GM23338 (cell line): ENCODE results near the gene NDRG3. TPM values are rescaled to one million over a fixed set of nuclear protein-coding genes. Genes with fewer than 3 reads are reported as not detected.

Experiments
- ATAC-seq: fragments of 200-7000 bp; cut with Tn5 transposase; 3 replicates; pipeline ENCODE4 v1.9.1; 2020
- DNase-seq: peaks from one replicate; pipeline ENCODE4 v3.0.0-alpha.2; 2015; ENCODE audit warnings: low spot score
- H2AFZ ChIP-seq: fragments of 200-600 bp; sonication (generic); 2 replicates; pipeline ENCODE4 v1.8.0; 2016; ENCODE audit warnings: antibody characterized with exemption, mild to moderate bottlenecking, moderate library complexity
- H3F3A ChIP-seq: fragments of 200-600 bp; sonication (generic); replicated peaks from 2 replicates; pipeline ENCODE4 v1.8.0; 2017; ENCODE audit warnings: antibody characterized with exemption, mixed run types, low read depth
- H3K27ac ChIP-seq: fragments of 200-600 bp; sonication (generic); 2 replicates; pipeline ENCODE4 v1.6.1; 2016; ENCODE audit warnings: low read depth
- H3K27me3 ChIP-seq: fragments of 200-600 bp; sonication (generic); 2 replicates; pipeline ENCODE4 v1.8.0; 2016; ENCODE audit warnings: mild to moderate bottlenecking, mixed run types, moderate library complexity; ENCODE audit not compliant: insufficient read depth
- H3K36me3 ChIP-seq: fragments of 200-600 bp; sonication (generic); 2 replicates; pipeline ENCODE4 v1.8.0; 2016; ENCODE audit warnings: mild to moderate bottlenecking; ENCODE audit not compliant: insufficient read depth
- H3K4me1 ChIP-seq: fragments of 200-600 bp; sonication (generic); 2 replicates; pipeline ENCODE4 v1.8.0; 2016; ENCODE audit warnings: mild to moderate bottlenecking, moderate library complexity; ENCODE audit not compliant: insufficient read depth
- H3K4me2 ChIP-seq: fragments of 200-600 bp; sonication (generic); 2 replicates; pipeline ENCODE4 v1.7.1; 2017; ENCODE audit warnings: mixed run types
- H3K4me3 ChIP-seq: fragments of 200-600 bp; sonication (generic); 2 replicates; pipeline ENCODE4 v1.6.1; 2016; ENCODE audit warnings: mixed run types
- H3K79me2 ChIP-seq: fragments of 200-600 bp; sonication (generic); replicated peaks from 2 replicates; pipeline ENCODE4 v1.8.0; 2017; ENCODE audit warnings: mild to moderate bottlenecking; ENCODE audit not compliant: insufficient read depth
- H3K9me2 ChIP-seq: fragments of 200-600 bp; sonication (generic); 2 replicates; pipeline ENCODE4 v1.8.0; 2017; ENCODE audit not compliant: insufficient read depth
- H4K20me1 ChIP-seq: fragments of 200-600 bp; sonication (generic); replicated peaks from 2 replicates; pipeline ENCODE4 v1.8.0; 2017; ENCODE audit warnings: mild to moderate bottlenecking; ENCODE audit not compliant: insufficient read depth
- H3K27ac Mint-ChIP-seq: 2 replicates; pipeline ENCODE4 v1.8.0; 2020; ENCODE audit warnings: inconsistent platforms, mild to moderate bottlenecking, moderate library complexity, mixed read lengths
- H3K27me3 Mint-ChIP-seq: 3 replicates; pipeline ENCODE4 v1.8.0; 2022; ENCODE audit warnings: low read depth, mild to moderate bottlenecking, moderate library complexity, mixed read lengths, inconsistent platforms; ENCODE audit not compliant: insufficient read depth, poor library complexity
- H3K36me3 Mint-ChIP-seq: 3 replicates; pipeline ENCODE4 v1.8.0; 2021; ENCODE audit warnings: low read depth, mild to moderate bottlenecking, inconsistent platforms, moderate library complexity, mixed read lengths
- H3K4me1 Mint-ChIP-seq: 3 replicates; pipeline ENCODE4 v1.8.0; 2020; ENCODE audit warnings: mild to moderate bottlenecking, inconsistent platforms, mixed read lengths
- H3K4me3 Mint-ChIP-seq: 3 replicates; pipeline ENCODE4 v1.8.0; 2021; ENCODE audit warnings: moderate library complexity, mild to moderate bottlenecking, inconsistent platforms, mixed read lengths
- H3K9me3 Mint-ChIP-seq: 3 replicates; pipeline ENCODE4 v1.8.0; 2020; ENCODE audit warnings: moderate library complexity, mild to moderate bottlenecking, inconsistent platforms, mixed read lengths
- CREB1 ChIP-seq: fragments of 250-450 bp; sonication (Bioruptor Pico); IDR thresholded peaks from 2 replicates; pipeline ENCODE4 v1.5.0; 2020; ENCODE audit warnings: low read depth, mild to moderate bottlenecking, moderate library complexity
- EZH2phosphoT487 ChIP-seq: fragments of 200-600 bp; sonication (generic); IDR thresholded peaks from one replicate; pipeline ENCODE4 v1.8.1; 2018; ENCODE audit warnings: antibody characterized with exemption; ENCODE audit not compliant: unreplicated experiment
- POLR2AphosphoS5 ChIP-seq: IDR thresholded peaks from 2 replicates; pipeline ENCODE4 v1.6.1; 2016; ENCODE audit warnings: antibody characterized with exemption, low read depth
- STAT1 ChIP-seq: IDR thresholded peaks from one replicate; pipeline ENCODE4 v1.6.1; 2016; ENCODE audit warnings: antibody characterized with exemption; ENCODE audit not compliant: unreplicated experiment
- ZNF331 ChIP-seq: fragments of 250-450 bp; sonication (Bioruptor Pico); IDR thresholded peaks from 2 replicates; pipeline ENCODE4 v1.5.0; 2020; ENCODE audit warnings: low read depth, mild to moderate bottlenecking, moderate library complexity
- polyA plus RNA-seq: library from polyadenylated mRNA; unstranded; fragments of >200 nt; fragmentation: Nextera tagmentation; extraction: Ambion mirVana; gene quantifications from 2 replicates; pipeline ENCODE4 v1.2.1, GENCODE V29; 2016
- total RNA-seq: library from RNA; depleted of rRNA; stranded (reverse); fragments of >200 nt; shearing (Covaris generic); gene quantifications from 2 replicates; pipeline ENCODE4 v1.2.3, GENCODE V29; 2014
- TF ChIP-seq, protein P1 (sequence below): IDR thresholded peaks from one replicate; pipeline ENCODE4 v1.6.1; 2018; ENCODE audit warnings: antibody characterized with exemption; ENCODE audit not compliant: unreplicated experiment
- TF ChIP-seq, protein P2 (sequence below), 2 experiments: fragments of 200-600 bp in 1 of 2; sonication (generic) in 1 of 2; conservative IDR thresholded peaks; 2 replicates each; pipeline versions ENCODE4 v1.5.1 to v1.6.1; 2016 to 2017; ENCODE audit warnings: antibody characterized with exemption in 2 of 2, low read depth in 2 of 2, mild to moderate bottlenecking in 2 of 2, moderate library complexity in 1 of 2

NDRG3 gene
- total and polyA plus RNA-seq, 2 experiments from 2014 or later, result 18.6 to 24.0 TPM

DNA sequence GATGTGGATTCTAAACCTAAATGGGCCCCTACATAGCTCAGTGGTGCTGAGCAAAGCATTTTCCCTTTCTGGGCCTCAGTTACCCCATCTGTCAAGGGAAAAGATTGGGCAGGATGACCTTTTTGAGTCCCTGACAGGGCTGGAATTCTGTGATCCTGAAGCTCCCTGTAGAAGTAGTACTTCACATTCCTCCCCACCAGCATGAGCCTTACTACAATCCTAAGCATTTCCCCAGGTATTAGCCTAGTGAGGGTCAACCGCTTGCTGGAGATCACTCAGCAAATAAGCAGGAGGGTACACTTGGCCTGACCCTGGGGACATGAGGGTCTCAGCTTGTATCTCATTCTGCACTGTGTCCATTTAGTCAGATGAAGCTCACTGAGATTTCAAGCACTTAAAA lies 13.4 kb downstream of the NDRG3 start (continued):
- TF ChIP-seq, protein P1, sequence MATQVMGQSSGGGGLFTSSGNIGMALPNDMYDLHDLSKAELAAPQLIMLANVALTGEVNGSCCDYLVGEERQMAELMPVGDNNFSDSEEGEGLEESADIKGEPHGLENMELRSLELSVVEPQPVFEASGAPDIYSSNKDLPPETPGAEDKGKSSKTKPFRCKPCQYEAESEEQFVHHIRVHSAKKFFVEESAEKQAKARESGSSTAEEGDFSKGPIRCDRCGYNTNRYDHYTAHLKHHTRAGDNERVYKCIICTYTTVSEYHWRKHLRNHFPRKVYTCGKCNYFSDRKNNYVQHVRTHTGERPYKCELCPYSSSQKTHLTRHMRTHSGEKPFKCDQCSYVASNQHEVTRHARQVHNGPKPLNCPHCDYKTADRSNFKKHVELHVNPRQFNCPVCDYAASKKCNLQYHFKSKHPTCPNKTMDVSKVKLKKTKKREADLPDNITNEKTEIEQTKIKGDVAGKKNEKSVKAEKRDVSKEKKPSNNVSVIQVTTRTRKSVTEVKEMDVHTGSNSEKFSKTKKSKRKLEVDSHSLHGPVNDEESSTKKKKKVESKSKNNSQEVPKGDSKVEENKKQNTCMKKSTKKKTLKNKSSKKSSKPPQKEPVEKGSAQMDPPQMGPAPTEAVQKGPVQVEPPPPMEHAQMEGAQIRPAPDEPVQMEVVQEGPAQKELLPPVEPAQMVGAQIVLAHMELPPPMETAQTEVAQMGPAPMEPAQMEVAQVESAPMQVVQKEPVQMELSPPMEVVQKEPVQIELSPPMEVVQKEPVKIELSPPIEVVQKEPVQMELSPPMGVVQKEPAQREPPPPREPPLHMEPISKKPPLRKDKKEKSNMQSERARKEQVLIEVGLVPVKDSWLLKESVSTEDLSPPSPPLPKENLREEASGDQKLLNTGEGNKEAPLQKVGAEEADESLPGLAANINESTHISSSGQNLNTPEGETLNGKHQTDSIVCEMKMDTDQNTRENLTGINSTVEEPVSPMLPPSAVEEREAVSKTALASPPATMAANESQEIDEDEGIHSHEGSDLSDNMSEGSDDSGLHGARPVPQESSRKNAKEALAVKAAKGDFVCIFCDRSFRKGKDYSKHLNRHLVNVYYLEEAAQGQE, result no peak

DNA sequence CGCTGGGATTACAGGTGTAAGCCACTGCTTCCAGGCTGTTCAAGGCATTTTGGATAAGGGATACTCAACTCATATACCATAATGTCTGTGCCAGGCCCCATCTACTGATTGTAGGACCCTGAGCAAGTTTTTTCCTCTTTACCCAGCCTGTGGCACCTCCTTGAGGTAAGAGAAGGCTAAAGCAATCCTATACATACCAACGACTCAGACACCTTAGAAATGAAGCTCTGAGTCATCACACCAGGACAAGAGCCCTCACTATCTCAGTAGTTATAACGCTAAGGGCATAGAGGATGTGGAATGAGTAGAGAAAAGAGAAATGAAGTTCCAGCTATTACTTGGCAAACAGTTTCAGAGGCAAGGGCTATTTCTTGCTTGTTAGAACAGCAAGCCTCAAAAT lies 16.9 kb downstream of the NDRG3 start:
- Histone ChIP-seq H3K27me3 (no peaks in the 10 kb centered on the region), H3K4me3 (no peak overlapping the region), H3K79me2 (peaks cover 4% of the 10 kb centered on the region; the same call in 1 of the 2 replicates), H4K20me1 (peaks cover 2% of the 10 kb centered on the region; the same call in 1 of the 2 replicates), H2AFZ (no peak overlapping the region), H3K9me2 (no peaks in the 10 kb centered on the region), H3K36me3 (no peaks in the 10 kb centered on the region), H3K4me1 (no peaks in the 10 kb centered on the region), H3K27ac (0 out of 2 replicates have a peak overlapping the region, but pooled peaks have one; percentile 48), H3F3A (0 out of 2 replicates have a peak, but pooled peaks cover 3% of the 10 kb centered on the region), H3K4me2 (no peak overlapping the region)
- H3K9me3 Mint-ChIP-seq, result no peaks in the 10 kb centered on the region
- TF ChIP-seq CREB1 (CRISPR knock-in tag) (no peak), STAT1 (no peak), POLR2AphosphoS5 (no peak)
- TF ChIP-seq, protein P2, sequence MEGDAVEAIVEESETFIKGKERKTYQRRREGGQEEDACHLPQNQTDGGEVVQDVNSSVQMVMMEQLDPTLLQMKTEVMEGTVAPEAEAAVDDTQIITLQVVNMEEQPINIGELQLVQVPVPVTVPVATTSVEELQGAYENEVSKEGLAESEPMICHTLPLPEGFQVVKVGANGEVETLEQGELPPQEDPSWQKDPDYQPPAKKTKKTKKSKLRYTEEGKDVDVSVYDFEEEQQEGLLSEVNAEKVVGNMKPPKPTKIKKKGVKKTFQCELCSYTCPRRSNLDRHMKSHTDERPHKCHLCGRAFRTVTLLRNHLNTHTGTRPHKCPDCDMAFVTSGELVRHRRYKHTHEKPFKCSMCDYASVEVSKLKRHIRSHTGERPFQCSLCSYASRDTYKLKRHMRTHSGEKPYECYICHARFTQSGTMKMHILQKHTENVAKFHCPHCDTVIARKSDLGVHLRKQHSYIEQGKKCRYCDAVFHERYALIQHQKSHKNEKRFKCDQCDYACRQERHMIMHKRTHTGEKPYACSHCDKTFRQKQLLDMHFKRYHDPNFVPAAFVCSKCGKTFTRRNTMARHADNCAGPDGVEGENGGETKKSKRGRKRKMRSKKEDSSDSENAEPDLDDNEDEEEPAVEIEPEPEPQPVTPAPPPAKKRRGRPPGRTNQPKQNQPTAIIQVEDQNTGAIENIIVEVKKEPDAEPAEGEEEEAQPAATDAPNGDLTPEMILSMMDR (conservative IDR thresholded peaks at IDR 0.05; ENCODE audit: low read depth in 2 of 2), result peak; percentile 56 to 63
- H3K36me3 Mint-ChIP-seq, result no peaks in the 10 kb centered on the region
- peaks cover 7% of the 10 kb centered on the region for H3K27me3 Mint-ChIP-seq
- peaks cover 9% of the 10 kb centered on the region; the same call in 2 of the 3 replicates for H3K4me1 Mint-ChIP-seq
- DNase-seq (peak; percentile 61), ATAC-seq (peak; percentile 93)
- peak overlapping the region; percentile 2; the same call in 1 of the 2 replicates for H3K27ac Mint-ChIP-seq
- no peak overlapping the region for H3K4me3 Mint-ChIP-seq

DNA sequence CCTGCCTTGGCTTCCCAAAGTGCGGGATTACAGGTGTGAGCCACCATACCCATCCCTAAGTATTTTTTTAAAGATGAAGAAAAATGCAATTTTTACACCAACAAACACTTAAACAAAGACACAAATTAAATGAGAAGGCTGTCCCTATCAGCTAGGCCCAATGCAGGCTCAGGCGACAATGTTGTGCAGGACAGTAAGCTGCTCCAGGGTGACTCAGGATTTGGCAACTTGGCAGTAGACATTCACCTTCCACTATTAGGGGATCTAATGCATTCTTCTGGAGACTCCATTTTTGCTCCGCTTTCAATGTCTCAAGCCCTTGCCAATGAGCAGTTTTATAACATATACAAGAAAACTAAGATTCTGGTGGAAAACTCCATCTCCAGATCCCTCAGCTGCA lies 19.7 kb downstream of the NDRG3 start:
- Mint-ChIP-seq H3K27me3 (peaks cover 6% of the 10 kb centered on the region), H3K27ac (no peak overlapping the region), H3K9me3 (no peaks in the 10 kb centered on the region), H3K4me3 (no peak overlapping the region), H3K36me3 (no peaks in the 10 kb centered on the region), H3K4me1 (no peaks in the 10 kb centered on the region)
- H3K79me2 ChIP-seq, result no peaks in the 10 kb centered on the region; the same call in 1 of the 2 replicates
- ATAC-seq, result no peak
- peaks cover 8% of the 10 kb centered on the region; the same call in 1 of the 2 replicates for H4K20me1 ChIP-seq
- H3K4me2 ChIP-seq, result no peak overlapping the region
- no peak overlapping the region for H3K4me3 ChIP-seq
- no peaks in the 10 kb centered on the region for H3K27me3 ChIP-seq
- no peaks in the 10 kb centered on the region for H3K9me2 ChIP-seq
- no peak for DNase-seq
- no peaks in the 10 kb centered on the region for H3K4me1 ChIP-seq
- 0 out of 2 replicates have a peak overlapping the region, but pooled peaks have one; percentile 26 for H3K27ac ChIP-seq
- H3F3A ChIP-seq, result 0 out of 2 replicates have a peak, but pooled peaks cover 3% of the 10 kb centered on the region
- no peak overlapping the region for H2AFZ ChIP-seq
- no peak for TF ChIP-seq ZNF331 (CRISPR knock-in tag)
- TF ChIP-seq EZH2phosphoT487, result no peak
- H3K36me3 ChIP-seq, result no peaks in the 10 kb centered on the region
